ENCODE measurements around the gene KRTAP4-7. TPM values are rescaled to one million over a fixed set of nuclear protein-coding genes. Genes with fewer than 3 reads are reported as not detected.

Gene KRTAP4-7
- total RNA-seq, 1 experiment from 2014 or later, result not detected

GRCh38 chr17:41069031-41069430 lies 14.9 kb upstream of the KRTAP4-7 start:
- no peaks in the 10 kb centered on the region; a peak in 1 of 4 replicates for H3K9me3 ChIP-seq (ENCODE audit: control insufficient read depth in 1 of 2, insufficient read depth in 1 of 2, low read depth in 1 of 2, low read length in 2 of 2)
- intact Hi-C loops (cut with micrococcal nuclease), result no loop called here
- H3K9me2 ChIP-seq (ENCODE audit: insufficient read depth), result no peaks in the 10 kb centered on the region
- ChIA-PET RAD21 (ENCODE audit: low non-redundant PET in 1 of 2, low total read pairs in 2 of 2, uncharacterized antibody in 2 of 2, unreplicated experiment in 2 of 2) (no interaction called here), POLR2A (no interaction called here), CTCF (no interaction called here)
- BruUV-seq (replicated peaks), result no TSS peak
- H2AFZ ChIP-seq (ENCODE audit: low read depth, low read length, poor library complexity, severe bottlenecking), result no peak overlapping the region
- H3K4me1 ChIP-seq (ENCODE audit: control insufficient read depth in 1 of 2, insufficient read depth in 2 of 2, low read length in 2 of 2), result peaks cover 9 to 69% of the 10 kb centered on the region in 2 experiments
- H3K36me3 ChIP-seq (ENCODE audit: control insufficient read depth in 1 of 2, insufficient read depth in 2 of 2, low read length in 2 of 2), result peaks cover 0 to 51% of the 10 kb centered on the region in 2 experiments; a peak in 2 of 4 replicates
- DNase-seq (ENCODE audit: low read depth, low spot score), result no peak
- H4K20me1 ChIP-seq (ENCODE audit: insufficient read depth), result no peaks in the 10 kb centered on the region
- H3K27me3 ChIP-seq (ENCODE audit: insufficient read depth, low read length), result no peaks in the 10 kb centered on the region
- no peak overlapping the region for H3K4me2 ChIP-seq (ENCODE audit: low read length)
- no peak overlapping the region for H3K27ac ChIP-seq (ENCODE audit: low read depth, low read length)
- no peak for ATAC-seq
- H3K4me3 ChIP-seq (replicated peaks in 1 of 2; ENCODE audit: low read depth in 1 of 2, low read length in 2 of 2), result no peak overlapping the region
- no peak overlapping the region for H3K9ac ChIP-seq (ENCODE audit: low read length)
- peaks cover 10% of the 10 kb centered on the region for H3K79me2 ChIP-seq (ENCODE audit: insufficient read depth, low read length)
- TF ChIP-seq ZNF274 (IDR thresholded peaks at IDR 0.05; ENCODE audit: low read depth, low read length) (no peak), RAD21 (IDR thresholded peaks at IDR 0.05; ENCODE audit: low read depth) (no peak), YY1 (IDR thresholded peaks at IDR 0.05; ENCODE audit: extremely low read depth, insufficient replicate concordance, low read depth, low read length) (no peak), CTCF (IDR thresholded peaks at IDR 0.05 in 2 of 3, conservative IDR thresholded peaks at IDR 0.05 in 1 of 3; ENCODE audit: borderline replicate concordance in 1 of 3, insufficient read depth in 1 of 3, low read depth in 2 of 3, low read length in 2 of 3) (no peak), SIN3A (IDR thresholded peaks at IDR 0.05; ENCODE audit: low read depth) (no peak), JUND (IDR thresholded peaks at IDR 0.05) (no peak; the same call in 1 of the 2 replicates), MAX (IDR thresholded peaks at IDR 0.05) (no peak), CBX3 (IDR thresholded peaks at IDR 0.05; ENCODE audit: low read depth) (no peak), SRF (IDR thresholded peaks at IDR 0.05; ENCODE audit: low read depth) (no peak), ZFX (IDR thresholded peaks at IDR 0.05) (no peak), TCF7L2 (IDR thresholded peaks at IDR 0.05; ENCODE audit: borderline replicate concordance, extremely low read depth, insufficient read depth, insufficient read length) (no peak), EZH2 (IDR thresholded peaks at IDR 0.05) (no peak), ATF3 (IDR thresholded peaks at IDR 0.05) (no peak), REST (IDR thresholded peaks at IDR 0.05; ENCODE audit: low read depth) (no peak), CEBPB (IDR thresholded peaks at IDR 0.05; ENCODE audit: low read depth) (no peak), FOSL1 (IDR thresholded peaks at IDR 0.05; ENCODE audit: low read depth) (no peak), EZH2phosphoT487 (IDR thresholded peaks at IDR 0.05; ENCODE audit: borderline replicate concordance) (no peak), EGR1 (IDR thresholded peaks at IDR 0.05; ENCODE audit: low read depth) (no peak)

All from HCT116 (cell line).